ENCODE results near the gene EREG. TPM values are rescaled to one million over a fixed set of nuclear protein-coding genes. Genes with fewer than 3 reads are reported as not detected.

Gene EREG
- total and polyA plus RNA-seq, 10 of the 15 experiments (the other 5 are each of a cell fraction or from before 2014, with no cell fraction given): not detected

- Histone ChIP-seq H3K9me3 (replicated peaks; ENCODE audit: control insufficient read depth, insufficient read depth, low read length) (no peaks in the 10 kb centered on the region), H3K9ac (ENCODE audit: control insufficient read depth, insufficient read depth, low read length) (no peak overlapping the region), H4K20me1 (ENCODE audit: control insufficient read depth, insufficient read depth) (no peaks in the 10 kb centered on the region), H2AFZ (ENCODE audit: control insufficient read depth, low read depth, low read length) (no peak overlapping the region), H3K36me3 (ENCODE audit: control insufficient read depth in 2 of 2, insufficient read depth in 2 of 2, low read length in 1 of 2) (no peaks in the 10 kb centered on the region), H3K27ac (ENCODE audit: control insufficient read depth, insufficient read depth) (no peak overlapping the region), H3K4me3 (no peak overlapping the region), H3K79me2 (ENCODE audit: control insufficient read depth, insufficient read depth, low read length) (no peaks in the 10 kb centered on the region), H3K4me1 (ENCODE audit: control insufficient read depth, insufficient read depth, low read length) (no peaks in the 10 kb centered on the region), H3K4me2 (ENCODE audit: control insufficient read depth, insufficient read depth) (no peak overlapping the region), H3K27me3 (replicated peaks in 1 of 2; ENCODE audit: control insufficient read depth in 2 of 2, insufficient read depth in 2 of 2, low read length in 1 of 2) (peaks cover 0 to 3% of the 10 kb centered on the region in 2 experiments; a peak in 1 of 4 replicates)
- ChIA-PET SMC1A (ENCODE audit: uncharacterized antibody, unreplicated experiment) (interaction anchor here (0.8 to 4.5 kb wide), 4 partner anchors 107 to 353 kb away, joined by 3 to 34 read pairs (median 3); no protein-coding TSS in a partner anchor), CTCF (interaction anchor here (1.0 to 3.7 kb wide), 12 partner anchors 24 to 356 kb away, joined by 3 to 47 read pairs (median 6); no protein-coding TSS in a partner anchor), RAD21 (ENCODE audit: unreplicated experiment) (interaction anchor here (1.6 to 4.0 kb wide), 4 partner anchors 133 to 352 kb away, joined by 5 to 22 read pairs (median 12); no protein-coding TSS in a partner anchor), POLR2A (interaction anchor here (1.0 kb wide), 1 partner anchor 121 kb away, joined by 3 read pairs; no protein-coding TSS in a partner anchor)
- 12% methylated on average over 3 of the region's 3 CpGs for WGBS (ENCODE audit: insufficient coverage, insufficient replicate concordance, low lambda C conversion rate, missing lambda C conversion rate)
- TF ChIP-seq CBFB (IDR thresholded peaks at IDR 0.05; ENCODE audit: low read depth) (no peak), SIX5 (IDR thresholded peaks at IDR 0.05; ENCODE audit: low read depth, low read length, severe bottlenecking) (no peak), SRF (IDR thresholded peaks at IDR 0.05; ENCODE audit: low read depth in 2 of 2, low read length in 2 of 2) (no peak), KDM1A (IDR thresholded peaks at IDR 0.05; ENCODE audit: borderline replicate concordance) (no peak), BCL3 (IDR thresholded peaks at IDR 0.05; ENCODE audit: borderline replicate concordance, insufficient read depth, low read depth, low read length, poor library complexity, severe bottlenecking) (no peak), BMI1 (IDR thresholded peaks at IDR 0.05; ENCODE audit: borderline replicate concordance) (no peak), MTA3 (IDR thresholded peaks at IDR 0.05; ENCODE audit: borderline replicate concordance, low read length) (no peak), ZNF217 (IDR thresholded peaks at IDR 0.05) (no peak), SREBF2 (IDR thresholded peaks at IDR 0.05; ENCODE audit: low read length) (no peak)
- in situ Hi-C loops (cut with MboI): loop anchor here (5.0 kb wide), 1 partner anchor 350 kb away; no protein-coding TSS in a partner anchor
- no peak for DNase-seq (ENCODE audit: low read depth, low spot score)
- intact Hi-C loops (cut with micrococcal nuclease; ENCODE audit: unreplicated experiment): no loop called here
- no peak for FAIRE-seq
- BruUV-seq (replicated peaks): no TSS peak
- ATAC-seq: no peak
These were observed 42.6 kb upstream of the EREG start for GRCh38 chr4:74322301-74322700.

Measured in GM12878 (cell line).